ENCODE data around the gene CACNA1C.
"Not testable (repeated sequence)": the region's sequence is repeated elsewhere in the genome, so short reads cannot be mapped to it uniquely, and the experiment has no call there.

The CACNA1C gene

DNA sequence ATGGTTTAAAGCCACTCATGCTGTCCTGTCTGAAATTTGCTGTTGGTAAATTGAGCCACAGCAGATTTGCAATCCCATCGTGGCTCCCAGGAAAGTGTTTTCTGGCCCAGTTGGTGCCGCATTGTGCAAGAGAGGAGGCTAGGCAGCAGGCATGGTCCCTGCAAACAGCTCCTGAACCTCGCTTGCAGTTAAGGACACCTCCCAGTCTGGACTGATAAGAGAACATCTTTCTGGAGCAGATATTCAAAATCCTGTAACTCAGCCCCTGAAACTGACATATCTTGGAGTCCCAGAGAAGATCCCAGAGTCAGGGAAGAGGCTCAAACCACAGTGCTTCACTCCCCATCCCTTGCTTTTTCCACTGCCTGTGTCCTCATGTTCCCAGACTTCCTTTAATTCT, 413.4 kb downstream of the CACNA1C start:
- DNase-seq = no peak

DNA sequence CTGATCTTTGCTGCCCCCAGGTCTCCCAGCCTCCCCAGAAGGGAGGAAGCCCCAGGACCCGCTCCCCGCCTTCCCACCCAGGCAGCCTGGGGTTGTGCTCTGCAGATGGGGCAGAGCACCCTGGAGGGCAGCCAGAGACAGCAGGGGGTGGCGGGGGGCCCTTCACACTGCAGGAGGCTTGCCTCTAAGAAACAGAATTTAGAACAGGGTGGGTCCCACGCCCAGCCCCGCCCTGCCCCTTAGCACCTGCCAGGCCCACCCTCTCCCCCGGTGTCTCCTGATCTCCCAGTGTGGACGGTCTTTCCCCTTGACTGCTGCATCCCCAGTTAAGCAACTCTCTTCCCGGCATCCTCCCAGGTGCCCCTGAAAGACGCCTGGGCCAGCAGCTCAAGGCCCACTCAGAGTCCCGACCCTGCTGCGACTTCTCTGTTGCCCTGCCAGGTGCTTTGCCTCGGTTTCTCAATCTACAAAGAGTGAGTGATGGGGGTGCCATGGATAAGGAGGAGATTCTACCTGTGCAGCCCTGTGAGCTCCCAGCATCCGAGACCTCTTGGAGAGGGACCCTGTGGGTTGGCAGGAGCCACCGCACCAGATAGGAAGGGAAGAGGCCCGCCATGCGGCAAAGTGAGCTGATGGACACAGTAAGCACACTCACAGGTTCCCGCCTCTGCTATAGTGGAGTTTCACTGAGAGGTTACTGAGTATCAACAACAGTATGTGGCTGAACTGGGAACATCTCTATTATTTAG, 414.8 kb downstream of the CACNA1C start:
- no peak for DNase-seq

DNA sequence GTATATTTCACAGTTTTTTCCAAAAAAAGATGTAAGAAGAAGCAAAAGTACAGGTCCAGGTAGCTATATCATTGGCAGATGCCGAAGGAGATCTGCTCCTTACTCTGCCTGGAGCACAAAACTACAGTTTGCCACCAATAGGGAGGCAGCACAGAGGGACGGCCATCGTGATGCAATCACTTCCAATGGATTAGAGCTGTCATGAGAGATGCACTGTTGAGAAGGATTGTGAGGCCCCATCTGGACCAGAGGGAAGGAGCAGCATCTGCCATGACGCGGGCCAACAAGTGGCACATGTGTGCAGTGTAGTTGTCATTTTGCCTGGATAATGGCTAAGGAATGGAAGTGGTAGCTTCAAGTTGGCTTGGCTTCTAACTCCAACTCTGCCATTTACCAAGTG, 423.2 kb downstream of the CACNA1C start:
- DNase-seq = no peak

DNA sequence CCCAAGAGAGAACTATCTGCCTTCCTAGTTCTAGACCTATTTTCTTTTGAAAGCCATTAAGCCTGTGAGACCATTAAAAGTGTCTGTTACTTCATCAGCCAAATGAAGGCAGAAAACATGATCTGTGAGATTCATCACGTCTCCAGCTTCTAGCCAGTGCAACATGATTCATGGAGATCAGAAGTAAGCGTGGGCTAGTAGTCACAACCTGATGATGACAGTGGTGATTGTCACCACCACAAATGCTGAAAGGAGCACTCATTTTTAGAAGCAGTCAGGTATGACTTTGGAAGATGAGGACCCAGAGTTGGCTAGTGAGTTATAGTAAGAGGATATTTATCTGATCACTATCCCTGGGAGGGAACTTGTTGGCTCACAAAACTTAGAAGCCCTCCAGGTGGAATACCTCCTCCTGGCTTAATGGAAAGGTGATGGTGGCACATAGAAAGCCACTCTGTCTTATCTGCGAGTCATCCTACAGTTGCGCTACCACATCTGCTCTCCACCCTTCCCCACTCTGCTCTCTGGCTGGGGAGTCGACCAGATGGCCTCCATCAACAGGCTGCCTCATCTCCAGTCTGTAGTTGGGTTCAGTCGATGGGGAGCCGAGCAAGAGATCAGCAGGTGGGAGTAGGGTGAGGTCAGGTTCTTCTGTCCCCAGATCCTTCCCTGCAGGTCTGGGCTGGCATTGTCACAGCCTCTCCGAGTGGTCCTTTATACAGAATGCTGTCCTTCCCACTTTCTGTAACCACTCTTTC, 424.4 kb downstream of the CACNA1C start:
- no peak for DNase-seq

DNA sequence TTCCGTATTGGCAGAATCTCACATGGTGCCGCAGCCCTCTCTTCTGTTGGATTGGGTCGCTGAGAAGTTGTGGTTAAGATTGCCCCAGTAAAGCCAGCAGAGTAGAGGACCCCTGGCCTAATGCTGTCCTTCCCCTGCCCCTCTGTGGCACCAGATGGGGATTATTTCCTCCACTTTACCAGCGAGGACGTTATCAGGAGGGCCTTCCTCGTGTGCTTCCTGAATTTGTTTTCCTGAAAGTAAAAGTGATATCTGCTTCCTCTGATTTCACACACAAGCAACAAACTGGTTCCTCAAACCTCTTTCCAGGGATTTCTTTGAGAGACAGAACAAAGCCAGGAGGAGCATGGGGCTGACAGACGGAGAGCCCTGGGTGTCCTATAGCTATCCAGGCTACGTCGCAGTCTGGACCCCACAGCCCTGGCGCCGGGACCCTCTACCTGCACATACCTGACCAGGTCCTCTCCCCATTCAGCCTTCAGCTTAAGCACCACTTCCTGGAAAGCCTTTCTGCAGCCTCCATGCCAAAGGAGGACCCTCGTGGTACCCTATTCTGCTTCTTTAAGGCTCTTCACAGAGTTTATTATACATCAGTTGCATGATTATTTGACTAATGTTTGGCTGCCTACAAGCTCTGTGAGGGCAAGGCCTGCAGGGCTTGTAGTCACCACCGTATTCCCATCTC, 427.2 kb downstream of the CACNA1C start:
- DNase-seq = no peak

DNA sequence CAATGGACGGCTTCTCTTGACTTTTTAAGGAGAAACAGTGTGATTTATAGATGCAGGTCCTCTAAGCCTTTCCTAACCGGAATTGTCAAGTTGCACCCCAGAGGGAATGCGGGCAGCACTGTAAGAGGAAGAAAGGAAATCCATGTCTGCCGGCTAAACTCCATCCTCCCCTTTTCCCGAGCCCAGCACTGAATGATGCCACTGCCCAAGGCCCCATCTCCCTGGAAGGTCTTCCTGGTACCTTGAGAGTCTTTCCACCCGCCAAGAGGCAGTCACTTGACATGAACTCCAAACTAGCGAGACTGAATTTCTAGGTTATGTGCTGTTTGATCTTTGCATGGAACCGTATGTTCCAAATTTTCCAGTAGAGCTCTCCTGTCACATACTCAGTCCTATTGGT, 428.6 kb downstream of the CACNA1C start:
- DNase-seq = no peak

DNA sequence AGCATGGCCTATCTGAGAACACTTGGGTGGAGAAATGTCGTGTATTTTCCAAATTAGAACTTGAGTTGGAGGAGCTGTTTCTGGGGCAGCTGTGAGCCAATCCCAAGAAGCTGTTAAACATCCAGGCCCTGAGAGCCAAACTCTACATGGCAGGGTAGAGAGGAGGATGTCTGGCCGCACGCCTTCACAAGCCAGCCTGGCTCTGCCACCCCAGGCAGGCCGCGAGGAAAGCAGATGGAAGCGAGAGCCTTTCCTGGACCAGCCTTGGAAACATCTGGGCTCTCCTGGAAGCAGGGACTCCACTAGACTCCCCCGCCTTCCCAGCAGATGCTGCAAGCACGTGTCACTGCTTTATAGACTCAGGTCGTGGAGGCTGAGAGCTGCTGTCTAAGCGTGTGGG, 429.2 kb downstream of the CACNA1C start:
- no peak for DNase-seq

DNA sequence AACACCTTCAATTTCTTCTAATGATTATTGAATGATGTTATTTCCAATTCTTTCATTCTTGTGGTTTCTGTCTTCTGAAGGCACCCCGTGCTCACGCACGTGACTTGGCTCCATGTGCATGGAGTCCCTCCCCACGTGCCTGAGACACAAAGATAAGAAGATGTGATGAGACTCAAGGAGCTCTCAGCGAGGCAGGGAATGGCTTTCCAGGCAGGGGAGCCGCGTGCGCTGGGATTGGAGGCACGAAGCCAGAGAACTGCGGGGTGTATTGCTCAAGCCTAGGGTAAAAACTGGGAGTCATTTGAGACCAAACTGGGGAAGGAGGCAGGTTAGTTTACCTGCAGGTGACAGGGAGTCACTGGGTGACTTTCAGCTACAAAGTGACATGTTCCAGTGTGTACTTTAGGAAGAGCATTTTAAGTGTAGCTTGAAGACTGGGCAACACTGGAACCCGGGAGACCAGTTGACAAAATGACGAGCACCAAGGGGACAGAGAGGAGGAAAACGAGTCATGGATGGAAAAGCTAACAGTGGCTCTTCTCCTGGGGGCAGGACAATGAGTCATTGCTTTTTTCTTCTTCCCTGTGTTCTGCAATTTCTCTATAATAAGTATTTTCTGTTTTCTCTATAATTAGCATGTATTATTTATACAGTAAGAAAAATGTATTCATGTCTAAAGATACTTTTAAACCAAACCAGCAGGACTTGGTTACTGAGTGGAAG, 430.3 kb downstream of the CACNA1C start:
- no peak for DNase-seq

DNA sequence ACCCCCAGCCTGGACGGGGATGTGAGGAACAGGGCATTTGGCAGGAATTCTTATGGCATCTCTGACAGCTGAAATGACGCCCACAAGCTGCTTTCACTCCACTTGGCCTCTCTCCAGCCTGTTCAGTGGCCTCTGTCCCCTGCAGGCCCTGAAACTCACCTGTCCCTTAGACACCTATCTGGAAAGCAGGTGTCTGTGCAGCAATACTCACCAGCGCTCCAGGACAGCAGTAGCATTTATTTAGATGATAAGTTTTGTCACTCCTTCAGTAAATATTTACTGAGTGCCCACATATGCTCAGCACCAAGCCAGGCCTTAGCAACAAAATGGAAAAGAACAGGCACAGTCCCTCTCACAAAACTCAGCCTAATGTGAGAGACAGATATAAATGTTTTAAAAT, 430.9 kb downstream of the CACNA1C start:
- DNase-seq = no peak

DNA sequence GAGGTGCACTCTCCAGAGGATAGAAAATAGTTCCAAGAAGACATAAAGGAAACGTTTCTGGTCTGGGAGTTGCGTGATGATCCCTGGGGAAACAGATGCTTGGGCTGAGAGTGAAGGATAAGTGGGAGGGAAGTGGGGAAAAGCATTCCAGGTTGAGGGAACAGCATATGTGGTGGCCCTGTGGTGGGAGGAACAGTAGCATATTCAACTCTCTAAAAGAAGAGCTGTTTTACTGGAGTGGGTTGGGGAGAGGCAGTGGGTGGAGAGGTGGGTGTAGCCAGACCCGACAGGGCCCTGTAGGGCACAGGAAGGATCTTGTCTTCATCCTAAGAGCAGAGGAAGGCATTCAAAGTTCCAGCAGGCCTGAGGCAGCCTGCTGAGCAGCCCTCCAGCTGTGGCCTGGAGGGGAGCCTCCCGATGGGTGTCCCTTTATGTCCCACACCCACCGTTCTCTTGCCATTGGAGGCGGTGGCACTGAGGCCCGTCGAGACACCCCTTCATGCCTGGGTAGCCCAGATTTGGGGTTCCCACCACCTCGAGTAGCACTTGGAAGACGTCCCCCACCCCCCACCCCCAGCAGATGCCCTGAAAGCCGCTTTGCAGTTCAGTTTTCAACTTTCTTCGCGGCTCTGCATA, 431.5 kb downstream of the CACNA1C start:
- no peak for DNase-seq

DNA sequence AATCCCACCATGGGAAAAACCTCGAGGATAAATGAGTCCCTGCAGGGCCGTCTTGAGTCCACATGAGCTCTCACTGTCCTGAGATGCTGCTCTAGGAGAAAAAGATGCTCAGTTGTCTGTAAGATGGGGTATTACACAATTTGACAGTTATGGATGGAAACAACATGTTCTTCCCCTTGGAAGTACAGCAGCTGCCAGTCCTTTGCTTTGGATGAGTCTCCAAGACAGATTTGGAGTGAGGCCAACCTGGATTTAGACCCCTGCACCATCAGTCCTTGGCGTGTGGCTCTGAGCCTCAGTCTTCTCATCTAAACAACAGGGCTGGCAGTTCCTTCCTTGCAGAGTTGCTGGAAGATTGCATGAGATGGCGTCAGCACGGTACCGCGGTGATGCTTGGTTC, 432.9 kb downstream of the CACNA1C start:
- DNase-seq = no peak

DNA sequence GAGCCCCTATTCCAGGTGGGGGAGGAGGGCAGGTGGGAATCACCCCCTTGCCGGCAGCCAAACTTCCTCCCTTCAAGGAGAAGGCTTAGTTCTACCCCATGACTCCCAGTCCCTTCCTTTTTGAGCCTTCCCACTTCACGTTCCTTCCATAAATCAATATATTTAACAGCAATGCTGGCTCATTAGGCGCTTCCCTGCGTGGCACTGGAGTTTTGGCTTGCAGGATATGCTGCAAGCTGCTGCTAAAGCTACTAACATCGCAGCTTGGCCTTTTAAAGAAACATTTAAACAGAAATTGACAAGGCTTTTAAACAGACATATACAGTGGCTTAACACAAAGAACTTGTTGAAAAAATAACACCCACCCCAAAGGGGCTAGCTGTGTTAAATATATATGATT, 434.0 kb downstream of the CACNA1C start:
- DNase-seq = no peak

DNA sequence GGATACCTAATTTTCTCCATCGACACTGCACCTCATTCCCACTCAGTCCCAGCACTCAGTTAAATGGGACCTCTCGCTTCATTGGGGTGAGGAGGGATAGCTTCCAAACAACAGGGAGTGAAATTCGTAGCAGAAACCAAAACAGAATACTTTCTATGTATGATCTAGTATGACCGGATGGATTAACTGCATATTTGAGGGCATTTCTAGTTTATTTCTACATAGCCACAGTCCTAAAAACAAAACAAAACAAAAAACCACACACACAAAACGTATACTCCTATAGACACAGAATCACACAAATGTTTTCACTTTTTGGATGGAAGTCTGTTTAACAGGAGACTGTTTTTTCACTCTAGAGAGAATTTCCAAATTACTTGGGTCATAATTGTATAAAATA, 434.5 kb downstream of the CACNA1C start:
- DNase-seq = no peak

DNA sequence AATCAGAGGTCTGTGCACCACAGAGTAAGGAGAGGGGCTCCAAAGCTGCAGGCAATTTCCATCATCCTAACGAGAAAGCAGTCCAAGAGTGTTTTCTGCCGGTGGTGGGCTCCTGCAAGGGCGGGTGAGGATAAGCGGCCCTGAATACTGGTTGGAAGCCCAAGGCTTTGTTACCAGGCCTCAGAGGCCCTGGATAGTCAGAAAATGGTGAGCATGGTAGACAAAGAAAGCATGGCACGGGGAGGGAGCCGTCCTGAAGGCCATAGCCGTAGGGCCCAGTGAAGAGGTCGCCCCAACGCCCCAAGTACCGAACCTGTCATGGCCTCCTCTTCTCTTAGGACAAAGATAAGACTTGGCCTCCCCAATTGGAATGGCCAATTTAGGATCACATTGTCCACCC, 435.3 kb downstream of the CACNA1C start:
- DNase-seq = no peak

DNA sequence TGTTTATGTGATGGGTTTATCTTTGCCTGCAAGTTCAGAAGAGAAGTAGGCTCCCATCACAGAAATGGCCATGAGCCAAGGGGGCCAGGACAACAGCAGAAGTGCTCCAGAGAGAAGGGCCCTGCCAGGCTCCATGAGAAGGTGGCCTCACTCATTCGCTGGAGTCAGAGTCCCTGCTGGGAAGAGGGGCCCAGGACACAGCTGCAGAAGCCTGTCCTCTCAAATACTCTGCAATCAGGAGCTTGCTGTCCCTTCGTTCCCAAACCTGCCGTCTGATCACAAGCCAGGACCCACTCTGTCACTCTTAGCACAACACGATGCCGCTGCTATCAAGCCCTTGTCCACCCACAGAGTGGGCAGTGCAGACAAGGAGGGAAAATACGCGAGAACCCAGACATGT, 435.8 kb downstream of the CACNA1C start:
- DNase-seq = no peak

DNA sequence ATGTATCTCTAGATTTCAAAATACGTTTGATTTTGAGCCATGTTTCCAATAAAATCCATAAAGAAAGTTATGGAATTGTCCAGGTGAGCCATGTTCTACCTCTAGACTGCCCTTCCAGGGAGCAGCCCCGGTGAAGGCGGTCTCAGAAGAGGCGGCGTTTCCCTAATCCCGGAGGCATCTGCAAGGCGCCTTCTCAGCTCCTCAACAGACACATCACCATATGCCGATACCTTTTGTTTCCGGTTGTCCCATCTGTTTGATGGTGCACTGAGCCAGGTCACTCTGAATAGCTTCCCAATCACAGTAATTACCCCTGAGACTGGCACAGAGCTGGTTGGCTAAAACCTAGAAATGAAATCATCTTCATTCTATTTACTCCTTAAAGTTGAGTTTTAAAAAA, 436.5 kb downstream of the CACNA1C start:
- DNase-seq = no peak

DNA sequence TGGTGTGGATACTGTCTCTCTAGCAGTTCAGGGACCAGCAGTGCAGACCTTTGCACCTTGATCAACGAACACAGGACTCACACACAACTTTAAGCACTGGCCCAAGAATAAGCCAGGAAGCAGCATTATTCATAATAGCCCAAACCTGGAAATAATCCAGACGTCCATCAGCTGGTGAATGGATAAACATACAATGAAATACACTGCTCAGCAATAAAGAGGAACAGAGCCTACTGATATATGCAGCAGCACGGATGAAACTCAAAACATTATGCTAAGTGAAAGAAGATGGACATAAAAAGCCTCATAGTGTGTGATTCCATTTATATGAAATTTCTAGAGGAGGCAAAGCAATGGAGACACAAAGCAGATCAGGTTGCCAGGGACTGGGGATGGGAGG, 438.0 kb downstream of the CACNA1C start:
- DNase-seq = no peak

DNA sequence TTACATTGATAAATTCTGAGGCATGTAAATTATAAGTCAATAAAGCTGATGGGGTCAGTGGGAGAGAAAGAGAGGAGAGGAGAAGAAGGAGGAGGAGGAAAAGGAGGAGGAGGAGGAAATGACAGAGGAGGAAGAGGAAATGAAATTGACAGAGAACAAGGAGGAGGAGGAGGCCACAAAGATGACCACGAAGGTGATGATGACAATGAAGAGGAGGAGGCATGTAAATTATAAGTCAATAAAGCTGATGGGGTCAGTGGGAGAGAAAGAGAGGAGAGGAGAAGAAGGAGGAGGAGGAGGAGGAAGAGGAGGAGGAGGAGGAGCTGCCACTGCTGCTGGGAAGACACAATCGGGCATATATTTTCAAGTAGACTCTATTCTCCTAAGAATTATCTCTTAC, 438.6 kb downstream of the CACNA1C start:
- DNase-seq = not testable (repeated sequence)

DNA sequence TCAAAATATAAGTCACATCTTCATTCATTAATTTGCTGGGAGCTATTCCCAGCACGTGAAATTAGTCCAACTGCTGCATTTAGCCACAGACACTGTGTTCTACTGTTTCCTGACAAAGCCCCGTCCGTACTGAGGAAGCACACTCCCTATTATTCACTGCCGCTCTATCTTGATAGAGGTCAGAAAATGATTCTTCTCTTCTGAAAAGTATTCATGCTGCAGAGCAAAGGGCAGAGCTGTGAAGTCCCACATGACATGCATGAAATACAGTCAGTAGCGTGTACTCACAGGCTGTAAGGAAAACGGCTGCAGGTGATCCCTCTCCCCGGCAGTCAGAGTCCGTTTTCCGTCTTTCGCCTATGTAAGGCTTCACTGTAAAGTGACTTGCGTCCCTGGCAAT, 439.4 kb downstream of the CACNA1C start:
- DNase-seq = no peak

DNA sequence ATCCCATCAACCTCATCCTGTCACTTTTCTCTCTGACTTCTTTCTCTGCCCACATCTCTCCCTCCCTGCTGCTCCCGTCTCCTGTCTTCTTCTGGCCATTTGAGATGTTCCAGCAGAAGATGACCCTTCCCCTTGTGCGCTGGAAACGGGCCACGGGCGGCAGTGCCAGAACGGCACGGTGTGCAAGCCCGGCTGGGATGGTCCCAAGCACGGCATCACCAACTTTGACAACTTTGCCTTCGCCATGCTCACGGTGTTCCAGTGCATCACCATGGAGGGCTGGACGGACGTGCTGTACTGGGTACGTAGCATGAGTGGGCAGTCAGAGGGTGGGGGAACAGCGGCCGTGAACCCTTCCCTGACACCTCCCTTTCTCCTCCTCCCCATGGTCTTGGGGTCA, 440.3 kb downstream of the CACNA1C start:
- DNase-seq = no peak

DNA sequence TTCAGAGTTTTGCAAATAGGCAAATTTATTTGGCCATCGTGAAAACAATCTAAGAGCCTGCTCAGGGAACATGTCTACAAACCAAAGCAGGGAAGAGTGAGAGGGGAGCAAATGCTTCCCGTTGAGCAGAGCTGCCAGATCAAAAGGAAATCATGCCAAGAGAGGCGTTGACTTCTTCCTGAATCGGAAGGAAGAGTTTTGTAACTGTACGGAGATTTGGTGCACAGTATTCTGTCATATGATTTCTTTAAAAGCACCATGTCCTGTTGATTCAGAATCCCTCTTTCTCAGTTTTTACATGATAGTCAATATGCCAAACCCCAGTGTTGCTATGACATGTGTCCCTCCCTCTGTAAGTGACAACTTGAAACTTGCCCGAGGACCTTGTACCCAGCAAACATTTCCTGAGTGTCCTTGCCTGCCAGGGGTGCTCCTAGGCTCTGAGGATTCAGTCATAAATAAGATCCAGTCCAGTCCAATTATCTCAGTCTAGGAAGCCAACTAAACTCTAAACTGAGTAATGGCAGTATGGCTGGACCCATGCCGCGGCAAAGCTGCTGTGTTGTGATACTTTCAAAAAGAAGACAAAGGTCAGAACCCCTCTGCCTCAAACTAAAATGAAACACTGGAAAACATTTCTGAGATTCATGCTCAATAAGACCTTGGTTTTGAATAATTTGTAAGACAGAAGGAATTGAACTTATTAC, 441.9 kb downstream of the CACNA1C start:
- DNase-seq = no peak

Data from activated gamma-delta T cell (primary cell).